HG03432 (cell line): ENCODE measurements around the gene DCD.

ENCODE experiments used
- ATAC-seq: cut with Tn5 transposase; IDR thresholded peaks from one replicate; pipeline ENCODE4 v1.9.1; 2021; ENCODE audit warnings: mild to moderate bottlenecking, moderate library complexity; ENCODE audit not compliant: unreplicated experiment

The DCD gene

GRCh38 chr12:54608769-54609168, 39.4 kb downstream of the DCD start:
- ATAC-seq, result no peak

GRCh38 chr12:54608156-54608555, 40.0 kb downstream of the DCD start:
- no peak for ATAC-seq

- no peak for ATAC-seq
These were observed 41.6 kb downstream of the DCD start for GRCh38 chr12:54606556-54606955.

GRCh38 chr12:54605138-54605970, 42.8 kb downstream of the DCD start:
- no peak for ATAC-seq

GRCh38 chr12:54604436-54604835, 43.7 kb downstream of the DCD start:
- no peak for ATAC-seq

GRCh38 chr12:54603872-54604271, 44.3 kb downstream of the DCD start:
- ATAC-seq, result no peak

- ATAC-seq, result peak; percentile 98
These were observed 44.9 kb downstream of the DCD start for GRCh38 chr12:54603173-54603814.

GRCh38 chr12:54602661-54603060, 45.5 kb downstream of the DCD start:
- no peak for ATAC-seq

- ATAC-seq, result no peak
These were observed 46.3 kb downstream of the DCD start for GRCh38 chr12:54601841-54602240.

GRCh38 chr12:54598970-54599369, 49.2 kb downstream of the DCD start:
- ATAC-seq, result no peak

- peak; percentile 66 for ATAC-seq
These were observed 51.6 kb downstream of the DCD start for GRCh38 chr12:54596526-54596946.

GRCh38 chr12:54595471-54595870, 52.7 kb downstream of the DCD start:
- ATAC-seq, result no peak
